ENCODE measurements around the gene TTC7B.

The TTC7B gene

DNA sequence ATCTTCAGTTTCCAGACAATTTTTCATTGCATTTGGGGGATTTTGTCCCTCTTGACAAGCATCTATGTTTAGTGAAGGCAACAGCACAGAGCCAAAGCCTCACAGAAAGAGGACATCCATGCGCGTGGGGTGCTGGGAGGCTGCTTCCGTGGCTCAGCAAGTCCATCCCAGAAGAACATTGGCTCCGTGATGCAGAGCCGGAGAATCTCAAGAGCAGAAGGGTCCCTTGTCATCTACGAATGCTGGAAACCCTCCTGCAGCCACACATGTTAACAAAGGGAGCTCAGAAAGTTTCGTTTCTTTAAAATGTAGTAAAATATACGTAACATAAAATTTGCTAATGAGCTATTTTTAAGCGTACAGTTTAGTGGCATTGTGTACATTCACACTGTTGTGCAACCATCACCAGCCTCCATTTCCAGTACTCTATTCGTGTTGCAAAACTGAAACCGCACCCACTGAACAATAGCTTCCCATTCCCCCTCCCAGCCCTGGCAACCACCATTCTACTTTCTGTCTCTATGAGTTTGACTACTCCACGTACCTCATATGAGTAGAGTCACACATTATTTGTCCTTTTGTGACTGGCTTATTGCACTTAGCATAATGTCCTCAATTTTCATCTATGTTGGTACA, 185.9 kb downstream of the TTC7B start:
- TF ChIP-seq, protein P1, sequence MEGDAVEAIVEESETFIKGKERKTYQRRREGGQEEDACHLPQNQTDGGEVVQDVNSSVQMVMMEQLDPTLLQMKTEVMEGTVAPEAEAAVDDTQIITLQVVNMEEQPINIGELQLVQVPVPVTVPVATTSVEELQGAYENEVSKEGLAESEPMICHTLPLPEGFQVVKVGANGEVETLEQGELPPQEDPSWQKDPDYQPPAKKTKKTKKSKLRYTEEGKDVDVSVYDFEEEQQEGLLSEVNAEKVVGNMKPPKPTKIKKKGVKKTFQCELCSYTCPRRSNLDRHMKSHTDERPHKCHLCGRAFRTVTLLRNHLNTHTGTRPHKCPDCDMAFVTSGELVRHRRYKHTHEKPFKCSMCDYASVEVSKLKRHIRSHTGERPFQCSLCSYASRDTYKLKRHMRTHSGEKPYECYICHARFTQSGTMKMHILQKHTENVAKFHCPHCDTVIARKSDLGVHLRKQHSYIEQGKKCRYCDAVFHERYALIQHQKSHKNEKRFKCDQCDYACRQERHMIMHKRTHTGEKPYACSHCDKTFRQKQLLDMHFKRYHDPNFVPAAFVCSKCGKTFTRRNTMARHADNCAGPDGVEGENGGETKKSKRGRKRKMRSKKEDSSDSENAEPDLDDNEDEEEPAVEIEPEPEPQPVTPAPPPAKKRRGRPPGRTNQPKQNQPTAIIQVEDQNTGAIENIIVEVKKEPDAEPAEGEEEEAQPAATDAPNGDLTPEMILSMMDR (IDR thresholded peaks at IDR 0.05; ENCODE audit: borderline replicate concordance, insufficient read depth, low read depth, low read length): no peak
- no peak overlapping the region for H3K4me3 ChIP-seq (ENCODE audit: low read depth, low read length)

DNA sequence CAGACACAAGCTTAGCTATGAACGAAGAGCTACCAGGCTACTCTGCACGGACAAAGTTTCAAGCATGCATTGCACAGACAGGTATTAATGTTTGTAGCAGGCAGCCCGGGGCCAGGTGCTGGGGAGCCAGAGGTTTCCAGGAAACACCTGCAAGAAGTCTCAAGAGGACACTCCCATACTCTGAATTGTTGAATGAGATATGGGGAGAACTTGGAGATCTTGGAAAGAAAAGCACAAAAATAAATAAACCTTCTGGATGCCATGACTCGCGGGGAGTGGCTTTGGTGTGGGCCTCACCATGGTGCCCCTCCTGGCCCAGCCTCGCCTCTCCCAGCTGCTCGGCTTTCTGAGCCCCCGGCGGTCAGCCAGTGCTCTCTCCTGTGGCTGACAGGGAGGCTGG, 186.8 kb downstream of the TTC7B start:
- TF ChIP-seq, protein P1 (IDR thresholded peaks at IDR 0.05; ENCODE audit: borderline replicate concordance, insufficient read depth, low read depth, low read length): no peak
- H3K4me3 ChIP-seq (ENCODE audit: low read depth, low read length): no peak overlapping the region

DNA sequence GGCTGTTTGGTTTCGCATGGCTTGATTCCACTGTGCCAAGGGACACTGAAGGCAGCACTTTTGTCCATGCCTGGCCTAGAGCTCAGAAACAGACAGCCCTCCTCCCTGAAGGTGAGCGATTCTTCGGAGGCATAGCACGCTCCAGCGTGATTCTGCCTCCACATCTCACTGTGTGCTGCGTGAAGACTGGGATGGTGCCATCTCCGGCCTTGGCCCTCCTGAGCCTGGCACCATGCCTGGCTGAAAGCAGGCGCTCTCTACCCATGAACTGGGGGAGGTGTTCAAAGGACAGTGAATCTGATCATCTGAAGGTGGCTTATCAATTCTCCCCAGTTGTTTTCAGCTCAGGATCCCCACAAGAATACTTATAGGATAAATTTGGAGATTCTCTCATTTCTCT, 187.4 kb downstream of the TTC7B start:
- H3K4me3 ChIP-seq (ENCODE audit: low read depth, low read length): no peak overlapping the region
- TF ChIP-seq, protein P1 (IDR thresholded peaks at IDR 0.05; ENCODE audit: borderline replicate concordance, insufficient read depth, low read depth, low read length): no peak

DNA sequence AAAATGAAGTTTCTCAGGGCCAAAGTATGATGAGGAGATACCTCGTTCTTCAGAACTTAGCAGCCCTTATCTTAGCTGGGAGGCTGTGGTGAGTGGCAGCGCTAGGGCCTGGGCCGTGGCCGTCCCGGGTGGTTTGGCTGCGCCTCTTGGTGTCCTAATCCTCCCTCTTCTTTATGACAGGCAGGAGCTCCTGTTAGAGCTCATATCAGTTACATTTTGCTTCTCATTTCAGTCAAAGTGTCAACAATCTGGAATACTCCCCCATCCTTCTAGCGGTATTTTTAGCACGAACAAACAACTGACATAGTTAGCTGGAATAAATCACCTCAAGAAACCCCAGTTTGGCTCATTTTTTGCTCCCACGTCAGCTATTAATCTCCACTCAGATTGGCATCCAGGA, 188.8 kb downstream of the TTC7B start:
- TF ChIP-seq, protein P1 (IDR thresholded peaks at IDR 0.05; ENCODE audit: borderline replicate concordance, insufficient read depth, low read depth, low read length): no peak
- H3K4me3 ChIP-seq (ENCODE audit: low read depth, low read length): no peak overlapping the region

DNA sequence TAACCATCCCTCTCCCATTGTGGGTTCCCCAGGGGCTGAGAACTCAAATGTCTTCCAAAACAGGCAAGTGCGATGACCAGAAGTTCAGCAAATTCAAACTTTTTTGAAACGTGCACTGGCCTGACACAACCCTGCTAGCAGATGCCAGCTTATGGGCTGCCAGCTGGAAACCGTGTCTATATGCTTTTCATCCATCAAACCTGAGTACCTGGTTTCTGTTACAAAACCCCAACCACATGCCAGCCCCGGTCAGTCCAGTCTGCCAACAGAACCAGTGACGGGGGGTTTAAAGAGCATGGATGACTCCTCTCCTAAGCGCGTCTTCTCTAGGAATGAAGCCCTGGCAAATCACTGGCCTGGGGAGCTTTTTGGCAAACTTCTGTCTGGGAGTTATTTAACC, 189.7 kb downstream of the TTC7B start:
- TF ChIP-seq, protein P1 (IDR thresholded peaks at IDR 0.05; ENCODE audit: borderline replicate concordance, insufficient read depth, low read depth, low read length): no peak

DNA sequence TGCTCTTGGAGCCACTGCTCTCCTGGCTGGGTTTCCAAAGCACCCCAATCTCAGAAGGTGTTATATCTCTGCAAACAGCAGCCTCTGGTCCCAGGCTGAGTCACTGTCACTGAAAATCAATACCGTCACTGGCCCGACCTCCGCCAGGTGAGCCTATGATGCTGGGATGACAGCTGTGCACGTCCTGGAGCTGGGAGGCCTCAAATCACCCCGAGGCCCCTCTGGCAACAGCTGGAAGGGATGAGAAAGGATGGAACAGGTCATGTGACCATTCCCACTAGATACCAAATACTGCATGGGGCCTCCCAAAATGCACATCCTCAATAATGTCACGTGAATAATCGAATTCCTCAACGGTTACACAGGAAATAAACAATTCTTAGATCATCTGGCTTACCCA, 190.8 kb downstream of the TTC7B start:
- TF ChIP-seq, protein P1 (IDR thresholded peaks at IDR 0.05; ENCODE audit: borderline replicate concordance, insufficient read depth, low read depth, low read length): no peak
- no peak overlapping the region for H3K4me3 ChIP-seq (ENCODE audit: low read depth, low read length)

More for the DNA sequence above, 189.7 kb downstream of the TTC7B start:
- no peak overlapping the region for H3K4me3 ChIP-seq (ENCODE audit: low read depth, low read length)

DNA sequence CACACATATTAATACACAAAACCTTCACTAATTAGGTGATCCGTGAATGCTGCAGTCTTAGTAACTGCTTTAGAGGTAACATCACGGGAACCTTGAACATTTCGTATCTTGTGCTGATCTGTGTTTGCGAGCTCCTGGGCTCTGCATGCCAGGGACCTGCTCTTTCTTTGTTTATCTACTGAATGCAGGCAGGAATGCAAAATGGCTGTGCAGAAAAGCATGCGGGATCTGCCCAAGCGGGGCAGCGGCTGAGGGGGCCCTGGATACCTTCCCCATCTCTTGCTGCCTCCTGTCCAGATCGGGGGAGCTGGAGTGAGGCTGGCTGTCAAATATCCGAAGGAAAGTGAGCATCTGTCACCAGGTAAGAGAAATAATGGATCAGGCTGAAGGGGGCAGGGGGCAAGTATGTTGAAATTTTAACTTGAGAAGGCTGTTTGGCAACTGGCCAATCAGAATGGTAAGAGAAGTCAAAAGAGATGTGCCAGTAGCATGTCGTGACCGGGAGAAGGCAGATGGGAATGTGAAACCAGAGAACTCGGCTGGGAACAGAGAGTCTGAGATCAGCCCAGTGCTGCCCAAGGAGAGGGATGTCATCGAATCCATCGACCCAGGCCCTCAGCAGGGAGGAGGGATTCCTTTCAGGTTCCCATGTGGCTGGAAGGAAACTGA, 191.4 kb downstream of the TTC7B start:
- TF ChIP-seq, protein P1 (IDR thresholded peaks at IDR 0.05; ENCODE audit: borderline replicate concordance, insufficient read depth, low read depth, low read length): no peak
- H3K4me3 ChIP-seq (ENCODE audit: low read depth, low read length): no peak overlapping the region
